NOMO-1 treated with DMSO at 0.1 percent for 48 hours (cell line): Measurements from ENCODE around the gene PTGR2.
"Not testable (repeated sequence)": the region's sequence is repeated elsewhere in the genome, so short reads cannot be mapped to it uniquely, and the experiment has no call there.

Experiments used
- DNase-seq: peaks from one replicate; lab custom pipeline; 2025; ENCODE audit not compliant: unreplicated experiment; lab: John Stamatoyannopoulos, UW

PTGR2 gene

GRCh38 chr14:73833034-73833433 lies 18.6 kb upstream of the PTGR2 start:
- no peak for DNase-seq

GRCh38 chr14:73833530-73834260 lies 17.9 kb upstream of the PTGR2 start:
- no peak for DNase-seq

DNA sequence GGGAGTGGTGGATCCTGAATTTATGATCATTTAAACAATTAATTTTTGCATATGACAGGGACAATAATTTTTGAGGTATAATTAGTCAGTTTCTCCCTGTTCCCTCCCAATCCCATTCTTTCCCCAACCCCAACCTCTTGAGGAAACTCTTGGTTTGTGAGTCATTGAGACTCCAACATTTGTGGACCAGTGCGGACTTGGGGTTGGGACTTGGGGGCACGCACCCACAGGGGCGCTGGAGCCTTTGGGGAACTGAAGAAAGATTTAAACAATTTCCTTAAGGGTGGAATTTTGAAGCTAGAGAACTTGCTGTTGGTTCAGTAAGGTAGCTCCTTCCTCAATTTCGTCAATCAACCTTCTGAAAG lies 17.4 kb upstream of the PTGR2 start:
- no peak for DNase-seq

GRCh38 chr14:73838293-73839034 lies 13.2 kb upstream of the PTGR2 start:
- DNase-seq: not testable (repeated sequence)

- DNase-seq: no peak
Observed at GRCh38 chr14:73842201-73842600, 9.4 kb upstream of the PTGR2 start.

DNA sequence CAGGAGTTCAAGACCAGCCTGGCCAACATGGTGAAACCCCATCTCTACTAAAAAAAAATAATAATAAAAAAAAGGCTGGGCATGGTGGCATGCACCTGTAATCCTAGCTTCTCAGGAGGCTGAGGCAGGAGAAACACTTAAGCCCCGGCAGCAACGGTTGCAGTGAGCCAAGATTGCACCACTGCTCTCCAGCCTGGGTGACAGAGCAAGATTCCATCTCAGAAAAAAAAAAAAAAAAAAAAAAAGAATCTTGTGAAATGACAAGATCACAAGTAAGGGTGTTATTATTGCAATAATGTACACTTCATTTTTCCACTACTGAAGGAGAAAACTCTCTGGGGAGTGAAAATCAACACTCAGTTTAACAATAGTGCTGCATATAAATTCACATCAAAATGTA lies 8.8 kb upstream of the PTGR2 start:
- no peak for DNase-seq

- no peak for DNase-seq
Observed at GRCh38 chr14:73843296-73843695, 8.3 kb upstream of the PTGR2 start.

GRCh38 chr14:73846947-73847346 lies 4.7 kb upstream of the PTGR2 start:
- no peak for DNase-seq

GRCh38 chr14:73851000-73851399 lies 631 bp upstream of the PTGR2 start:
- DNase-seq: no peak

- no peak for DNase-seq
Observed at GRCh38 chr14:73859145-73859544, 7.5 kb downstream of the PTGR2 start.

GRCh38 chr14:73861073-73861472 lies 9.4 kb downstream of the PTGR2 start:
- no peak for DNase-seq

- peak; percentile 22 for DNase-seq
Observed at GRCh38 chr14:73862480-73862879, 10.8 kb downstream of the PTGR2 start.

GRCh38 chr14:73863209-73863608 lies 11.6 kb downstream of the PTGR2 start:
- no peak for DNase-seq

- DNase-seq: no peak
Observed at GRCh38 chr14:73865534-73866113, 14.0 kb downstream of the PTGR2 start.

DNA sequence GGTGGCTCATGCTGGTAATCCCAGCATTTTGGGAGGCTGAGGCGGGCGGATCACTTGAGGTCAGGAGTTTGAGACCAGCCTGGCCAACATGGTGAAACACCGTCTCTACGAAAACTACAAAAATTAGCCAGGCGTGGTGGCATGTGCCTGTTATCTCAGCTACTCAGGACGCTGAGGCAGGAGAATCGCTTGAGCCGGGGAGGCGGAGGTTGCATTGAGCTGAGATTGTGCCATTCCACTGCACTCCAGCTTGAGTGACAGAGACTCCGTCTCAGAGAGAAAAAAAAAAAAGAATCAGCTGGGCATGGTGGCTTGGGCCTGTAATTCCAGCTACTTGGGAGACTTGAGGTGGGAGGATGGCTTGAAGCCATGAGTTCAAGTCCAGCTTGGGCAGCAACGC lies 18.1 kb downstream of the PTGR2 start:
- DNase-seq: not testable (repeated sequence)

DNA sequence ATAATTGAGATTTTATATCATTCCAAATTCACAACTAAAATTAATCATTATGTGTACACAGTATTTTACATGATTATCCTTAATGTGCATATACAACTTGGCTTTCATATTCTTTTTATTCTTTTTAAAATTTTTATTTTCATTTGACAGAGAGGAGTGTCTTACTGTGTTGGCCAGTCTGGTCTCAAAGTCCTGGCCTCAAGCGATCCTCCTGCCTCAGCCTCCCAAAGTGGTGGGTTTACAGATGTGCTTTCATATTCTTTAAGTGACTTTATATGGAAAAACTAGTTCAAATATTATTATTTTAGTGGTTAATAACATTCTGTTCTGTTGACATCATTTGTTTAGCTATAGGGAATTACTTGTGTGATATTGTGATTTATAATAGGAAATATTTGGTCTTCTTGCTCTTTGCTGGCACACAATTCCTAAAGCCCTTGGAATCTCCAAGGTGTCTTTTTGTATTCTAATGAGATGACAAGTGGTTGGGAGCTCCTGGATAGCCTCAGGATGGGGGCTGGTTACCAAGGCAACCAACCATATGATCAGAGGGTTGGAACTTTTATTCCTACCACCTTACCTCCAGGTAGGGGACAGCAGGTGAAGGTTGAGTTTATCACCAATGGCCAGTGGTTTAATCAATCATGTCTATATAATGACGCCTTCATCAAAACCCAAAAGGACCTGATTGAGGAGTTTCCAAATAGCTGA lies 19.0 kb downstream of the PTGR2 start:
- DNase-seq: no peak

- no peak for DNase-seq
Observed at GRCh38 chr14:73873660-73874059, 22.0 kb downstream of the PTGR2 start.

- no peak for DNase-seq
Observed at GRCh38 chr14:73877790-73878189, 26.2 kb downstream of the PTGR2 start.

DNA sequence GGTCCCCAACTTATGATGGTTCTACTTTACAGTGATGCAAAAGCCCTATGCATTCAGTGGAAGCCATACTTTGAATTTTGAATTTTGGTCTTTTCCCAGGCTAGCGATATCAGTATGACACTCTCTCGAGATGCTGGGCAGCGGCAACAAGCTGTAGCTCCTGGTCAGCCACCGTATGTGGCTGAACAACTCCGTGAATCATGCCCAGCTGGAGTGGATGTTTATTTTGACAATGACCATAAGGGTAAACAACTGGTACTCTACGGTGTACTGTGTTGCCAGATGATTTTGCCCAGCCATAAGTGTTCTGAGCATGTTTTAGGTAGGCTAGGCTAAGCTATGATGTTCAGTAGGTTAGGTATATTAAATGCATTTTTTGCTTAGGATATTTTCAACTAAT lies 26.8 kb downstream of the PTGR2 start:
- no peak for DNase-seq

GRCh38 chr14:73879027-73879426 lies 27.4 kb downstream of the PTGR2 start:
- DNase-seq: no peak

GRCh38 chr14:73884438-73885190 lies 33.0 kb downstream of the PTGR2 start:
- no peak for DNase-seq
